ENCODE measurements around the gene FAM120A. TPM values are rescaled to one million over a fixed set of nuclear protein-coding genes. Genes with fewer than 3 reads are reported as not detected.
A peak's percentile ranks its signal among the peaks of the same experiment; 100 is the strongest.

Gene FAM120A
- total RNA-seq, 1 experiment from 2014 or later: 79.3 TPM

- Histone ChIP-seq H3K79me2 (ENCODE audit: low read length) (peaks cover 100% of the 10 kb centered on the region), H3K9me2 (replicated peaks; ENCODE audit: insufficient read depth, low read length) (no peaks in the 10 kb centered on the region), H3K27ac (ENCODE audit: low read length) (no peak overlapping the region), H3K27me3 (ENCODE audit: low read length) (no peaks in the 10 kb centered on the region), H3K4me2 (ENCODE audit: low read depth, low read length, poor library complexity, severe bottlenecking) (no peak overlapping the region), H3K4me3 (ENCODE audit: low read length) (no peak overlapping the region), H3K9me3 (ENCODE audit: low read length) (no peaks in the 10 kb centered on the region), H2AFZ (ENCODE audit: low read length) (no peak overlapping the region), H3K9ac (ENCODE audit: low read length) (no peak overlapping the region), H3K4me1 (ENCODE audit: low read length) (peaks cover 84% of the 10 kb centered on the region), H4K20me1 (ENCODE audit: insufficient read depth, low read depth, low read length) (peaks cover 4% of the 10 kb centered on the region; the same call in 1 of the 2 replicates), H3K36me3 (ENCODE audit: insufficient read depth, low read length) (peaks cover 9% of the 10 kb centered on the region; the same call in 1 of the 2 replicates)
- DNase-seq: no peak
Observed at GRCh38 chr9:93461821-93462220, 10.3 kb downstream of the FAM120A start.

- peak overlapping the region; percentile 47 for H3K27ac ChIP-seq (ENCODE audit: low read length)
- peaks cover 4% of the 10 kb centered on the region; the same call in 1 of the 2 replicates for H4K20me1 ChIP-seq (ENCODE audit: insufficient read depth, low read depth, low read length)
- H3K9me3 ChIP-seq (ENCODE audit: low read length): no peaks in the 10 kb centered on the region
- H3K79me2 ChIP-seq (ENCODE audit: low read length): peaks cover 100% of the 10 kb centered on the region
- H3K36me3 ChIP-seq (ENCODE audit: insufficient read depth, low read length): 0 out of 2 replicates have a peak, but pooled peaks cover 6% of the 10 kb centered on the region
- no peak for DNase-seq
- H3K9me2 ChIP-seq (replicated peaks; ENCODE audit: insufficient read depth, low read length): no peaks in the 10 kb centered on the region
- H2AFZ ChIP-seq (ENCODE audit: low read length): no peak overlapping the region
- no peak overlapping the region for H3K4me3 ChIP-seq (ENCODE audit: low read length)
- no peaks in the 10 kb centered on the region for H3K27me3 ChIP-seq (ENCODE audit: low read length)
- H3K4me1 ChIP-seq (ENCODE audit: low read length): peaks cover 83% of the 10 kb centered on the region
- H3K4me2 ChIP-seq (ENCODE audit: low read depth, low read length, poor library complexity, severe bottlenecking): peak overlapping the region; percentile 49
- no peak overlapping the region for H3K9ac ChIP-seq (ENCODE audit: low read length)
Observed at GRCh38 chr9:93463638-93464248, 12.3 kb downstream of the FAM120A start.

GRCh38 chr9:93464395-93464794, 12.9 kb downstream of the FAM120A start:
- Histone ChIP-seq H3K9ac (ENCODE audit: low read length) (no peak overlapping the region), H4K20me1 (ENCODE audit: insufficient read depth, low read depth, low read length) (peaks cover 4% of the 10 kb centered on the region; the same call in 1 of the 2 replicates), H3K4me1 (ENCODE audit: low read length) (peaks cover 81% of the 10 kb centered on the region), H3K36me3 (ENCODE audit: insufficient read depth, low read length) (0 out of 2 replicates have a peak, but pooled peaks cover 5% of the 10 kb centered on the region), H3K9me2 (replicated peaks; ENCODE audit: insufficient read depth, low read length) (no peaks in the 10 kb centered on the region), H3K4me2 (ENCODE audit: low read depth, low read length, poor library complexity, severe bottlenecking) (peak overlapping the region; percentile 49), H3K79me2 (ENCODE audit: low read length) (peaks cover 100% of the 10 kb centered on the region), H2AFZ (ENCODE audit: low read length) (no peak overlapping the region), H3K27me3 (ENCODE audit: low read length) (no peaks in the 10 kb centered on the region), H3K4me3 (ENCODE audit: low read length) (no peak overlapping the region), H3K27ac (ENCODE audit: low read length) (peak overlapping the region; percentile 47), H3K9me3 (ENCODE audit: low read length) (no peaks in the 10 kb centered on the region)
- DNase-seq: peak; percentile 73

GRCh38 chr9:93464876-93465275, 13.4 kb downstream of the FAM120A start:
- peak overlapping the region; percentile 47; the same call in 1 of the 2 replicates for H3K27ac ChIP-seq (ENCODE audit: low read length)
- H2AFZ ChIP-seq (ENCODE audit: low read length): no peak overlapping the region
- peaks cover 4% of the 10 kb centered on the region; the same call in 1 of the 2 replicates for H4K20me1 ChIP-seq (ENCODE audit: insufficient read depth, low read depth, low read length)
- no peaks in the 10 kb centered on the region for H3K9me2 ChIP-seq (replicated peaks; ENCODE audit: insufficient read depth, low read length)
- no peak overlapping the region for H3K9ac ChIP-seq (ENCODE audit: low read length)
- H3K4me1 ChIP-seq (ENCODE audit: low read length): peaks cover 76% of the 10 kb centered on the region
- DNase-seq: no peak
- no peaks in the 10 kb centered on the region for H3K27me3 ChIP-seq (ENCODE audit: low read length)
- 0 out of 2 replicates have a peak, but pooled peaks cover under 1% of the 10 kb centered on the region for H3K36me3 ChIP-seq (ENCODE audit: insufficient read depth, low read length)
- H3K79me2 ChIP-seq (ENCODE audit: low read length): peaks cover 100% of the 10 kb centered on the region
- H3K4me3 ChIP-seq (ENCODE audit: low read length): no peak overlapping the region
- peak overlapping the region; percentile 49 for H3K4me2 ChIP-seq (ENCODE audit: low read depth, low read length, poor library complexity, severe bottlenecking)
- no peaks in the 10 kb centered on the region for H3K9me3 ChIP-seq (ENCODE audit: low read length)

GRCh38 chr9:93465855-93466254, 14.4 kb downstream of the FAM120A start:
- peaks cover 3% of the 10 kb centered on the region; the same call in 1 of the 2 replicates for H3K36me3 ChIP-seq (ENCODE audit: insufficient read depth, low read length)
- H2AFZ ChIP-seq (ENCODE audit: low read length): no peak overlapping the region
- H3K27me3 ChIP-seq (ENCODE audit: low read length): no peaks in the 10 kb centered on the region
- no peak overlapping the region for H3K4me3 ChIP-seq (ENCODE audit: low read length)
- 0 out of 2 replicates have a peak overlapping the region, but pooled peaks have one; percentile 55 for H3K27ac ChIP-seq (ENCODE audit: low read length)
- no peak overlapping the region for H3K9ac ChIP-seq (ENCODE audit: low read length)
- H3K79me2 ChIP-seq (ENCODE audit: low read length): peaks cover 100% of the 10 kb centered on the region
- no peaks in the 10 kb centered on the region for H3K9me2 ChIP-seq (replicated peaks; ENCODE audit: insufficient read depth, low read length)
- H3K4me2 ChIP-seq (ENCODE audit: low read depth, low read length, poor library complexity, severe bottlenecking): peak overlapping the region; percentile 50
- H3K9me3 ChIP-seq (ENCODE audit: low read length): no peaks in the 10 kb centered on the region
- DNase-seq: no peak
- peaks cover 4% of the 10 kb centered on the region; the same call in 1 of the 2 replicates for H4K20me1 ChIP-seq (ENCODE audit: insufficient read depth, low read depth, low read length)
- H3K4me1 ChIP-seq (ENCODE audit: low read length): peaks cover 66% of the 10 kb centered on the region

- peaks cover 61% of the 10 kb centered on the region for H3K4me1 ChIP-seq (ENCODE audit: low read length)
- no peak for DNase-seq
- H3K27me3 ChIP-seq (ENCODE audit: low read length): no peaks in the 10 kb centered on the region
- H4K20me1 ChIP-seq (ENCODE audit: insufficient read depth, low read depth, low read length): peaks cover 4% of the 10 kb centered on the region; the same call in 1 of the 2 replicates
- H3K79me2 ChIP-seq (ENCODE audit: low read length): peaks cover 100% of the 10 kb centered on the region
- H3K4me2 ChIP-seq (ENCODE audit: low read depth, low read length, poor library complexity, severe bottlenecking): peak overlapping the region; percentile 50
- no peak overlapping the region for H3K4me3 ChIP-seq (ENCODE audit: low read length)
- H3K27ac ChIP-seq (ENCODE audit: low read length): peak overlapping the region; percentile 55
- H3K36me3 ChIP-seq (ENCODE audit: insufficient read depth, low read length): peaks cover 10% of the 10 kb centered on the region; the same call in 1 of the 2 replicates
- H3K9me3 ChIP-seq (ENCODE audit: low read length): no peaks in the 10 kb centered on the region
- peak overlapping the region; percentile 17; the same call in 1 of the 2 replicates for H3K9ac ChIP-seq (ENCODE audit: low read length)
- no peaks in the 10 kb centered on the region for H3K9me2 ChIP-seq (replicated peaks; ENCODE audit: insufficient read depth, low read length)
- H2AFZ ChIP-seq (ENCODE audit: low read length): no peak overlapping the region
Observed at GRCh38 chr9:93466416-93467061, 15.1 kb downstream of the FAM120A start.

- Histone ChIP-seq H2AFZ (ENCODE audit: low read length) (no peak overlapping the region), H3K36me3 (ENCODE audit: insufficient read depth, low read length) (peaks cover 11% of the 10 kb centered on the region; the same call in 1 of the 2 replicates), H3K4me3 (ENCODE audit: low read length) (no peak overlapping the region), H3K79me2 (ENCODE audit: low read length) (peaks cover 100% of the 10 kb centered on the region), H3K9me2 (replicated peaks; ENCODE audit: insufficient read depth, low read length) (no peaks in the 10 kb centered on the region), H3K27ac (ENCODE audit: low read length) (peak overlapping the region; percentile 55), H3K4me1 (ENCODE audit: low read length) (peaks cover 57% of the 10 kb centered on the region), H3K9ac (ENCODE audit: low read length) (no peak overlapping the region), H3K27me3 (ENCODE audit: low read length) (no peaks in the 10 kb centered on the region), H4K20me1 (ENCODE audit: insufficient read depth, low read depth, low read length) (peaks cover 4% of the 10 kb centered on the region; the same call in 1 of the 2 replicates), H3K4me2 (ENCODE audit: low read depth, low read length, poor library complexity, severe bottlenecking) (peak overlapping the region; percentile 50), H3K9me3 (ENCODE audit: low read length) (no peaks in the 10 kb centered on the region)
- DNase-seq: no peak
Observed at GRCh38 chr9:93467062-93467416, 15.6 kb downstream of the FAM120A start.

GRCh38 chr9:93467462-93467861, 16.0 kb downstream of the FAM120A start:
- Histone ChIP-seq H3K4me1 (ENCODE audit: low read length) (peaks cover 57% of the 10 kb centered on the region), H3K4me3 (ENCODE audit: low read length) (no peak overlapping the region)

More at GRCh38 chr9:93467462-93467861, 16.0 kb downstream of the FAM120A start:
- no peak overlapping the region for H2AFZ ChIP-seq (ENCODE audit: low read length)
- H3K36me3 ChIP-seq (ENCODE audit: insufficient read depth, low read length): peaks cover 11% of the 10 kb centered on the region; the same call in 1 of the 2 replicates
- no peak for DNase-seq
- peaks cover 3% of the 10 kb centered on the region; the same call in 1 of the 2 replicates for H4K20me1 ChIP-seq (ENCODE audit: insufficient read depth, low read depth, low read length)
- no peaks in the 10 kb centered on the region for H3K9me2 ChIP-seq (replicated peaks; ENCODE audit: insufficient read depth, low read length)
- peak overlapping the region; percentile 50 for H3K4me2 ChIP-seq (ENCODE audit: low read depth, low read length, poor library complexity, severe bottlenecking)
- peak overlapping the region; percentile 55; the same call in 1 of the 2 replicates for H3K27ac ChIP-seq (ENCODE audit: low read length)
- no peak overlapping the region for H3K9ac ChIP-seq (ENCODE audit: low read length)
- no peaks in the 10 kb centered on the region for H3K27me3 ChIP-seq (ENCODE audit: low read length)
- no peaks in the 10 kb centered on the region for H3K9me3 ChIP-seq (ENCODE audit: low read length)
- peaks cover 100% of the 10 kb centered on the region for H3K79me2 ChIP-seq (ENCODE audit: low read length)

Measured in Karpas-422 (cell line).